Measurements from ENCODE around the gene SPSB3.

The SPSB3 gene

GRCh38 chr16:1767116-1767994 is 15.0 kb downstream of the SPSB3 start:
- Histone ChIP-seq H3K27me3 (ENCODE audit: control insufficient read depth in 1 of 2, insufficient read depth in 2 of 2, low read length in 2 of 2) (no peaks in the 10 kb centered on the region), H3K4me1 (ENCODE audit: control insufficient read depth, insufficient read depth, low read length) (peaks cover 24% of the 10 kb centered on the region), H3K4me3 (ENCODE audit: low read length in 2 of 2) (no peak overlapping the region), H3K27ac (ENCODE audit: low read length) (no peak overlapping the region), H3K36me3 (ENCODE audit: control insufficient read depth in 2 of 2, insufficient read depth in 2 of 2, low read length in 2 of 2) (peaks cover 9 to 28% of the 10 kb centered on the region in 2 donors), H3K9ac (ENCODE audit: low read length in 2 of 2) (no peak overlapping the region), H3K9me3 (ENCODE audit: control insufficient read depth in 2 of 2, low read length in 2 of 2) (no peaks in the 10 kb centered on the region)

- H3K27me3 ChIP-seq (ENCODE audit: control insufficient read depth in 1 of 2, insufficient read depth in 2 of 2, low read length in 2 of 2): no peaks in the 10 kb centered on the region
- H3K9me3 ChIP-seq (ENCODE audit: control insufficient read depth in 2 of 2, low read length in 2 of 2): no peaks in the 10 kb centered on the region
- no peak overlapping the region for H3K9ac ChIP-seq (ENCODE audit: low read length in 2 of 2)
- peaks cover 9 to 32% of the 10 kb centered on the region in 2 donors for H3K36me3 ChIP-seq (ENCODE audit: control insufficient read depth in 2 of 2, insufficient read depth in 2 of 2, low read length in 2 of 2)
- no peak overlapping the region for H3K27ac ChIP-seq (ENCODE audit: low read length)
- peaks cover 17% of the 10 kb centered on the region for H3K4me1 ChIP-seq (ENCODE audit: control insufficient read depth, insufficient read depth, low read length)
- H3K4me3 ChIP-seq (ENCODE audit: low read length in 2 of 2): no peak overlapping the region
These were observed 15.7 kb downstream of the SPSB3 start for GRCh38 chr16:1766701-1767100.

DNA sequence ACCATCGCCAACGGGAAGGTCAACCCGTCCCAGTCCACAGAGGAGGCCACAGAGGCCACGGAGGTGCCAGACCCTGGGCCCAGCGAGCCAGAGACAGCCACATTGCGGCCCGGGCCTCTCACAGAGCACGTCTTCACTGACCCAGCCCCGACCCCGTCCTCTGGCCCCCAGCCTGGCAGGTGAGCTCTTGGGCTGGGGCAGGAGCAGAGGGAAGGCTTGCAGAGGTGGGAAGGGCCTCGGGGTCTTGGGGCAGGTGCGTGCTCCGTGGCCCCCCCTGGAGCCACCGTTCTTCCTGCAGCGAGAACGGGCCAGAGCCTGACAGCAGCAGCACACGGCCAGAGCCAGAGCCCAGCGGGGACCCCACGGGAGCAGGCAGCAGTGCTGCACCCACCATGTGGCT is 16.1 kb downstream of the SPSB3 start:
- Histone ChIP-seq H3K4me3 (ENCODE audit: low read length in 2 of 2) (no peak overlapping the region), H3K9ac (ENCODE audit: low read length in 2 of 2) (no peak overlapping the region), H3K27me3 (ENCODE audit: control insufficient read depth in 1 of 2, insufficient read depth in 2 of 2, low read length in 2 of 2) (no peaks in the 10 kb centered on the region), H3K27ac (ENCODE audit: low read length) (no peak overlapping the region), H3K4me1 (ENCODE audit: control insufficient read depth, insufficient read depth, low read length) (peaks cover 17% of the 10 kb centered on the region), H3K9me3 (ENCODE audit: control insufficient read depth in 2 of 2, low read length in 2 of 2) (no peaks in the 10 kb centered on the region), H3K36me3 (ENCODE audit: control insufficient read depth in 2 of 2, insufficient read depth in 2 of 2, low read length in 2 of 2) (peaks cover 9 to 32% of the 10 kb centered on the region in 2 donors)

DNA sequence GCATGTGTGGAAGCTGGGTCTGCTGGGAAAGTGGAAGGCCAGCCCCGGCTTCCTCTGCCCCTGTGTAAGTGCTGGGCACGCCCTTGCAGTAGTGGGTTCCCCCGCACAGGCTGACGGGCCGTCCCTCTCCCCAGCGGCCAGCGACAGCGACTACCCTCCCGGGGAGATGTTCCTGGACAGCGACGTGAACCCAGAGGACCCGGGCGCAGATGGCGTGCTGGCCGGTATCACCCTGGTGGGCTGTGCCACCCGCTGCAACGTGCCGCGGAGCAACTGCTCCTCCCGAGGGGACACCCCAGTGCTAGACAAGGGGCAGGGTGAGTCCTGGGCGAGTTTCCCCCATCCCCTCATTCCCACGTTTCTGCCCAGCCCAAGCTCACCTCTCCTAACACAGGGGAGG is 16.5 kb downstream of the SPSB3 start:
- Histone ChIP-seq H3K4me3 (ENCODE audit: low read length in 2 of 2) (no peak overlapping the region), H3K27me3 (ENCODE audit: control insufficient read depth in 1 of 2, insufficient read depth in 2 of 2, low read length in 2 of 2) (no peaks in the 10 kb centered on the region), H3K9ac (ENCODE audit: low read length in 2 of 2) (no peak overlapping the region), H3K27ac (ENCODE audit: low read length) (no peak overlapping the region), H3K36me3 (ENCODE audit: control insufficient read depth in 2 of 2, insufficient read depth in 2 of 2, low read length in 2 of 2) (peaks cover 9 to 32% of the 10 kb centered on the region in 2 donors), H3K9me3 (ENCODE audit: control insufficient read depth in 2 of 2, low read length in 2 of 2) (no peaks in the 10 kb centered on the region), H3K4me1 (ENCODE audit: control insufficient read depth, insufficient read depth, low read length) (peaks cover 15% of the 10 kb centered on the region)

- Histone ChIP-seq H3K9me3 (ENCODE audit: control insufficient read depth in 2 of 2, low read length in 2 of 2) (no peaks in the 10 kb centered on the region), H3K9ac (ENCODE audit: low read length in 2 of 2) (no peak overlapping the region), H3K36me3 (ENCODE audit: control insufficient read depth in 2 of 2, insufficient read depth in 2 of 2, low read length in 2 of 2) (peaks cover 9 to 40% of the 10 kb centered on the region in 2 donors), H3K27me3 (ENCODE audit: control insufficient read depth in 1 of 2, insufficient read depth in 2 of 2, low read length in 2 of 2) (no peaks in the 10 kb centered on the region), H3K27ac (ENCODE audit: low read length) (no peak overlapping the region), H3K4me3 (ENCODE audit: low read length in 2 of 2) (no peak overlapping the region), H3K4me1 (ENCODE audit: control insufficient read depth, insufficient read depth, low read length) (peaks cover 7% of the 10 kb centered on the region)
These were observed 17.4 kb downstream of the SPSB3 start for GRCh38 chr16:1764971-1765370.

- H3K9me3 ChIP-seq (ENCODE audit: control insufficient read depth in 2 of 2, low read length in 2 of 2): no peaks in the 10 kb centered on the region
- H3K4me1 ChIP-seq (ENCODE audit: control insufficient read depth, insufficient read depth, low read length): no peaks in the 10 kb centered on the region
- H3K27me3 ChIP-seq (ENCODE audit: control insufficient read depth in 1 of 2, insufficient read depth in 2 of 2, low read length in 2 of 2): no peaks in the 10 kb centered on the region
- H3K36me3 ChIP-seq (ENCODE audit: control insufficient read depth in 2 of 2, insufficient read depth in 2 of 2, low read length in 2 of 2): peaks cover 9 to 41% of the 10 kb centered on the region in 2 donors
- no peak overlapping the region for H3K27ac ChIP-seq (ENCODE audit: low read length)
- H3K4me3 ChIP-seq (ENCODE audit: low read length in 2 of 2): no peak overlapping the region
- no peak overlapping the region for H3K9ac ChIP-seq (ENCODE audit: low read length in 2 of 2)
These were observed 18.6 kb downstream of the SPSB3 start for GRCh38 chr16:1763521-1764511.

- H3K4me3 ChIP-seq (ENCODE audit: low read length in 2 of 2): no peak overlapping the region
- H3K27ac ChIP-seq (ENCODE audit: low read length): no peak overlapping the region
- no peaks in the 10 kb centered on the region for H3K9me3 ChIP-seq (ENCODE audit: control insufficient read depth in 2 of 2, low read length in 2 of 2)
These were observed 19.4 kb downstream of the SPSB3 start for GRCh38 chr16:1762879-1763520.

DNA sequence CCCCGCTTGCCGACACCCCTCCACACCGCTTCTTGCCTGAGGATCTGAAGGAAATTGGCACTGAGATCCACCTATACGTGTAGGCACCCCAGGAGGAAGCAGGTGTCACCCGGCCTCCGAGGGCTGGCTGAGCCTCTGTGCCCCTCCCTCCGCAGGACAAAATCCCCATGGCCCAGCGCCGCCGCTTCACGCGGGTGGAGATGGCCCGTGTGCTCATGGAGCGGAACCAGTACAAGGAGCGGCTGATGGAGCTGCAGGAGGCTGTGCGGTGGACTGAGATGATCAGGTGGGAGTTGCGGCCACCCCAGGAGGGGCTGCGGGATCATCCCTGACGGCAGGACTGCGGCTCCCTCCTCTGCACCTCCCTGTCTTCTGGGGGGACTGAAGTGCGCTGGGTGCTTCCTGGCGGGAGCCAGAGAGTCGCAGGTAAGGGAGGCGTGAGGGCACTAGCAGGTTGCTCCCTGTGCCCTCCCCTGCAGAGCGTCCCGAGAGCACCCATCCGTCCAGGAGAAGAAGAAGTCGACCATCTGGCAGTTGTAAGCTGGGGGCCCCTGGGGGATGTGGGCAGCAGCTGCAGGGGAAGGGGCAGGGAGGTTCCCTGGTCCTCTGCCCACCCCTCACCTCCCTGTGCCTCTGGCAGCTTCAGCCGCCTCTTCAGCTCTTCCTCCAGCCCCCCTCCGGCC is 20.0 kb downstream of the SPSB3 start:
- Histone ChIP-seq H3K9me3 (ENCODE audit: control insufficient read depth in 2 of 2, low read length in 2 of 2) (no peaks in the 10 kb centered on the region), H3K4me1 (ENCODE audit: control insufficient read depth, insufficient read depth, low read length) (no peaks in the 10 kb centered on the region), H3K27ac (ENCODE audit: low read length) (no peak overlapping the region), H3K4me3 (ENCODE audit: low read length in 2 of 2) (no peak overlapping the region), H3K27me3 (ENCODE audit: control insufficient read depth in 1 of 2, insufficient read depth in 2 of 2, low read length in 2 of 2) (no peaks in the 10 kb centered on the region), H3K36me3 (ENCODE audit: control insufficient read depth in 2 of 2, insufficient read depth in 2 of 2, low read length in 2 of 2) (peaks cover 9 to 37% of the 10 kb centered on the region in 2 donors), H3K9ac (ENCODE audit: low read length in 2 of 2) (no peak overlapping the region)

More at GRCh38 chr16:1762879-1763520, 19.4 kb downstream of the SPSB3 start:
- peaks cover 9 to 36% of the 10 kb centered on the region in 2 donors for H3K36me3 ChIP-seq (ENCODE audit: control insufficient read depth in 2 of 2, insufficient read depth in 2 of 2, low read length in 2 of 2)
- H3K9ac ChIP-seq (ENCODE audit: low read length in 2 of 2): no peak overlapping the region
- H3K4me1 ChIP-seq (ENCODE audit: control insufficient read depth, insufficient read depth, low read length): no peaks in the 10 kb centered on the region
- no peaks in the 10 kb centered on the region for H3K27me3 ChIP-seq (ENCODE audit: control insufficient read depth in 1 of 2, insufficient read depth in 2 of 2, low read length in 2 of 2)

DNA sequence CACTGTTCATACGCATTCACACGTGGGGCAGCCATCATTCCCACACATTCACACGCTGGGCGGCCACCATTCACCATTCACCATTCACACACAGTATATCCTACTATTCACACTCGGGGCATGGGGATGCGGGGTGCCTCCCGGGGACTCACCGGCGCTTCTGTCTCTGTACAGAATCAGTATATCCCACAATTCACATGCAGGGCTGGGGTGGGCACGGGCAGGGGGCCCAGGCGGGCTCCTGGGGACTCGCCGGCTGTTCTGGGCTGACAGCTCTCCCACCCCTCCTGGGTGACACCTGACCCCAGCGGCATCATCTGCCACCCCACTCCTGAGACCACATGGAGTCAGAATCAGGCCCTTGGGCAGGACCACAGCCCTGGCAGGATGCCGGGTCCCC is 20.6 kb downstream of the SPSB3 start:
- H3K36me3 ChIP-seq (ENCODE audit: control insufficient read depth in 2 of 2, insufficient read depth in 2 of 2, low read length in 2 of 2): peaks cover 8 to 38% of the 10 kb centered on the region in 2 donors
- H3K27me3 ChIP-seq (ENCODE audit: control insufficient read depth in 1 of 2, insufficient read depth in 2 of 2, low read length in 2 of 2): no peaks in the 10 kb centered on the region
- H3K4me1 ChIP-seq (ENCODE audit: control insufficient read depth, insufficient read depth, low read length): no peaks in the 10 kb centered on the region
- no peak overlapping the region for H3K27ac ChIP-seq (ENCODE audit: low read length)
- H3K9me3 ChIP-seq (ENCODE audit: control insufficient read depth in 2 of 2, low read length in 2 of 2): no peaks in the 10 kb centered on the region
- no peak overlapping the region for H3K4me3 ChIP-seq (ENCODE audit: low read length in 2 of 2)
- H3K9ac ChIP-seq (ENCODE audit: low read length in 2 of 2): no peak overlapping the region

DNA sequence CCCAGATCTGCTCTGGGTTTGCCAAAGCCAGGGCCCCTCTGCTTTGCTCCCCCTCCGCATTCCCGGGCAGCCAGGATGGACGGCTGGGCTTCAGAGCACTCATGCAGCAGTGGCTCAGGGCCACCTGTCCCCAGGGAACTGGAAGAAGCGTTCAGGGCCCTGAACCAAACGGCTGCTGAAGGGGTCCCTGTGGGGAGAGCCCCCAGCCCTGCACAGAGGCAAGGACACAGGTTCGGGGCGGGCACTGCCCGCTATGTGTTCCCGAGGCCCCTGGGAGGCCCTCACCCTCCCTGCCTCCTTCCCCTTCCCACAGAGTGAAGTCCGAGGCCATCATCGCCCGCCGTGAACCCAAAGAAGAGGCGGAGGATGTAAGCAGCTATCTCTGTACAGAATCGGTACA is 21.5 kb downstream of the SPSB3 start:
- H3K36me3 ChIP-seq (ENCODE audit: control insufficient read depth in 2 of 2, insufficient read depth in 2 of 2, low read length in 2 of 2): peaks cover 8 to 35% of the 10 kb centered on the region in 2 donors
- H3K27me3 ChIP-seq (ENCODE audit: control insufficient read depth in 1 of 2, insufficient read depth in 2 of 2, low read length in 2 of 2): no peaks in the 10 kb centered on the region
- H3K27ac ChIP-seq (ENCODE audit: low read length): no peak overlapping the region
- no peak overlapping the region for H3K9ac ChIP-seq (ENCODE audit: low read length in 2 of 2)
- no peaks in the 10 kb centered on the region for H3K9me3 ChIP-seq (ENCODE audit: control insufficient read depth in 2 of 2, low read length in 2 of 2)
- no peaks in the 10 kb centered on the region for H3K4me1 ChIP-seq (ENCODE audit: control insufficient read depth, insufficient read depth, low read length)
- H3K4me3 ChIP-seq (ENCODE audit: low read length in 2 of 2): no peak overlapping the region

Data from stomach smooth muscle (tissue), 2 donors.